ENCODE data around the gene MMP20. TPM values are rescaled to one million over a fixed set of nuclear protein-coding genes. Genes with fewer than 3 reads are reported as not detected.
"Not testable (repeated sequence)": the region's sequence is repeated elsewhere in the genome, so short reads cannot be mapped to it uniquely, and the experiment has no call there.

MMP20 gene
- total and polyA plus RNA-seq, 2 experiments from 2014 or later, result not detected

GRCh38 chr11:102637731-102638130 lies 12.6 kb upstream of the MMP20 start:
- Histone ChIP-seq H3K4me3 (no peak overlapping the region), H3K4me1 (ENCODE audit: insufficient read depth) (no peaks in the 10 kb centered on the region), H3K9me2 (ENCODE audit: insufficient read depth) (no peaks in the 10 kb centered on the region), H3K27ac (no peak overlapping the region), H3K27me3 (replicated peaks; ENCODE audit: insufficient read depth) (no peaks in the 10 kb centered on the region), H4K20me1 (ENCODE audit: insufficient read depth) (no peaks in the 10 kb centered on the region), H3K9me3 (ENCODE audit: low read depth) (no peaks in the 10 kb centered on the region), H3K9ac (no peak overlapping the region), H3F3A (ENCODE audit: insufficient read depth) (no peaks in the 10 kb centered on the region), H3K79me2 (ENCODE audit: insufficient read depth) (no peaks in the 10 kb centered on the region), H3K4me2 (ENCODE audit: unreplicated experiment) (no peak overlapping the region), H2AFZ (no peak overlapping the region), H3K36me3 (ENCODE audit: low read depth) (no peaks in the 10 kb centered on the region)
- no peak for DNase-seq
- 69 to 71% methylated on average over 5 of the region's 5 CpGs for WGBS, 2 experiments (ENCODE audit: low coverage in 1 of 2, low lambda C conversion rate in 2 of 2, missing lambda C conversion rate in 2 of 2)
- TF ChIP-seq EZH2 (IDR thresholded peaks at IDR 0.05; ENCODE audit: insufficient read depth, poor library complexity, severe bottlenecking) (no peak), EZH2phosphoT487 (IDR thresholded peaks at IDR 0.05; ENCODE audit: insufficient read depth, low read depth) (no peak)
- in situ Hi-C loops (cut with MboI), result no loop called here

GRCh38 chr11:102633385-102634026 lies 8.4 kb upstream of the MMP20 start:
- no peaks in the 10 kb centered on the region for H3K4me1 ChIP-seq (ENCODE audit: insufficient read depth)
- no peak overlapping the region for H3K9ac ChIP-seq
- no peaks in the 10 kb centered on the region for H3K9me3 ChIP-seq (ENCODE audit: low read depth)
- H4K20me1 ChIP-seq (ENCODE audit: insufficient read depth), result no peaks in the 10 kb centered on the region
- H3K27me3 ChIP-seq (replicated peaks; ENCODE audit: insufficient read depth), result 0 out of 2 replicates have a peak, but pooled peaks cover 3% of the 10 kb centered on the region
- DNase-seq, result no peak
- TF ChIP-seq EZH2phosphoT487 (IDR thresholded peaks at IDR 0.05; ENCODE audit: insufficient read depth, low read depth) (no peak), EZH2 (IDR thresholded peaks at IDR 0.05; ENCODE audit: insufficient read depth, poor library complexity, severe bottlenecking) (no peak)
- H3K4me3 ChIP-seq, result no peak overlapping the region
- no peaks in the 10 kb centered on the region for H3K36me3 ChIP-seq (ENCODE audit: low read depth)
- no peaks in the 10 kb centered on the region for H3K9me2 ChIP-seq (ENCODE audit: insufficient read depth)
- in situ Hi-C loops (cut with MboI), result no loop called here
- no peak overlapping the region for H2AFZ ChIP-seq
- H3K4me2 ChIP-seq (ENCODE audit: unreplicated experiment), result no peak overlapping the region
- H3F3A ChIP-seq (ENCODE audit: insufficient read depth), result no peaks in the 10 kb centered on the region
- 81 to 82% methylated on average over 6 of the region's 6 CpGs for WGBS, 2 experiments (ENCODE audit: low coverage in 1 of 2, low lambda C conversion rate in 2 of 2, missing lambda C conversion rate in 2 of 2)
- H3K27ac ChIP-seq, result no peak overlapping the region
- H3K79me2 ChIP-seq (ENCODE audit: insufficient read depth), result no peaks in the 10 kb centered on the region

GRCh38 chr11:102632026-102632425 lies 6.9 kb upstream of the MMP20 start:
- no peak overlapping the region for H3K4me2 ChIP-seq (ENCODE audit: unreplicated experiment)
- H3F3A ChIP-seq (ENCODE audit: insufficient read depth), result no peaks in the 10 kb centered on the region
- H3K9me2 ChIP-seq (ENCODE audit: insufficient read depth), result no peaks in the 10 kb centered on the region
- 86 to 92% methylated on average over 1 of the region's 1 CpG for WGBS, 2 experiments (ENCODE audit: low coverage in 1 of 2, low lambda C conversion rate in 2 of 2, missing lambda C conversion rate in 2 of 2)
- no peak for DNase-seq
- in situ Hi-C loops (cut with MboI), result no loop called here
- no peaks in the 10 kb centered on the region for H3K4me1 ChIP-seq (ENCODE audit: insufficient read depth)
- no peaks in the 10 kb centered on the region for H4K20me1 ChIP-seq (ENCODE audit: insufficient read depth)
- H3K9me3 ChIP-seq (ENCODE audit: low read depth), result no peaks in the 10 kb centered on the region
- no peaks in the 10 kb centered on the region for H3K79me2 ChIP-seq (ENCODE audit: insufficient read depth)
- TF ChIP-seq EZH2 (IDR thresholded peaks at IDR 0.05; ENCODE audit: insufficient read depth, poor library complexity, severe bottlenecking) (no peak), EZH2phosphoT487 (IDR thresholded peaks at IDR 0.05; ENCODE audit: insufficient read depth, low read depth) (no peak)
- no peak overlapping the region for H3K4me3 ChIP-seq
- no peaks in the 10 kb centered on the region for H3K36me3 ChIP-seq (ENCODE audit: low read depth)
- no peak overlapping the region for H2AFZ ChIP-seq
- no peak overlapping the region for H3K27ac ChIP-seq
- H3K27me3 ChIP-seq (replicated peaks; ENCODE audit: insufficient read depth), result peaks cover 9% of the 10 kb centered on the region; the same call in 1 of the 2 replicates
- H3K9ac ChIP-seq, result no peak overlapping the region

- DNase-seq, result no peak
- H3K4me3 ChIP-seq, result no peak overlapping the region
- H4K20me1 ChIP-seq (ENCODE audit: insufficient read depth), result no peaks in the 10 kb centered on the region
- no peak overlapping the region for H3K27ac ChIP-seq
- H3K9ac ChIP-seq, result no peak overlapping the region
- no peaks in the 10 kb centered on the region for H3K9me3 ChIP-seq (ENCODE audit: low read depth)
- H3F3A ChIP-seq (ENCODE audit: insufficient read depth), result no peaks in the 10 kb centered on the region
- H3K4me2 ChIP-seq (ENCODE audit: unreplicated experiment), result no peak overlapping the region
- H3K4me1 ChIP-seq (ENCODE audit: insufficient read depth), result no peaks in the 10 kb centered on the region
- in situ Hi-C loops (cut with MboI), result no loop called here
- H3K36me3 ChIP-seq (ENCODE audit: low read depth), result no peaks in the 10 kb centered on the region
- H3K79me2 ChIP-seq (ENCODE audit: insufficient read depth), result no peaks in the 10 kb centered on the region
- peaks cover 10% of the 10 kb centered on the region; the same call in 1 of the 2 replicates for H3K27me3 ChIP-seq (replicated peaks; ENCODE audit: insufficient read depth)
- H2AFZ ChIP-seq, result no peak overlapping the region
- no peaks in the 10 kb centered on the region for H3K9me2 ChIP-seq (ENCODE audit: insufficient read depth)
- 73 to 83% methylated on average over 11 of the region's 11 CpGs for WGBS, 2 experiments (ENCODE audit: low coverage in 1 of 2, low lambda C conversion rate in 2 of 2, missing lambda C conversion rate in 2 of 2)
- TF ChIP-seq EZH2 (IDR thresholded peaks at IDR 0.05; ENCODE audit: insufficient read depth, poor library complexity, severe bottlenecking) (no peak), EZH2phosphoT487 (IDR thresholded peaks at IDR 0.05; ENCODE audit: insufficient read depth, low read depth) (no peak)
Observed at GRCh38 chr11:102630598-102631448, 5.7 kb upstream of the MMP20 start.

- H3K79me2 ChIP-seq (ENCODE audit: insufficient read depth); in situ Hi-C loops (cut with MboI); DNase-seq; H3K4me2 ChIP-seq (ENCODE audit: unreplicated experiment); H3K9me2 ChIP-seq (ENCODE audit: insufficient read depth); H3K27ac ChIP-seq; H4K20me1 ChIP-seq (ENCODE audit: insufficient read depth); H3K4me1 ChIP-seq (ENCODE audit: insufficient read depth); H3K36me3 ChIP-seq (ENCODE audit: low read depth); H3K9me3 ChIP-seq (ENCODE audit: low read depth); H3K4me3 ChIP-seq; H3K9ac ChIP-seq; H3F3A ChIP-seq (ENCODE audit: insufficient read depth); H2AFZ ChIP-seq: not testable (repeated sequence)
- peaks cover 10% of the 10 kb centered on the region; the same call in 1 of the 2 replicates for H3K27me3 ChIP-seq (replicated peaks; ENCODE audit: insufficient read depth)
- 75 to 82% methylated on average over 1 of the region's 1 CpG for WGBS, 2 experiments (ENCODE audit: low coverage in 1 of 2, low lambda C conversion rate in 2 of 2, missing lambda C conversion rate in 2 of 2)
Observed at GRCh38 chr11:102629908-102630307, 4.8 kb upstream of the MMP20 start.
